WTC11 (cell line): ENCODE data around the gene CEP250.

Source experiments
- CTCF ChIP-seq: fragments of 200-600 bp; IDR thresholded peaks from 2 replicates; pipeline ENCODE4 v1.8.0; 2022; ENCODE audit warnings: antibody characterized with exemption
- EMX1 ChIP-seq: fragments of 250-450 bp; sonication (Bioruptor Pico); IDR thresholded peaks from 2 replicates; pipeline ENCODE4 v1.8.0; 2021; ENCODE audit warnings: mild to moderate bottlenecking
- PRDM15 ChIP-seq: sonication (generic); formaldehyde crosslinking; IDR thresholded peaks from 2 replicates; pipeline ENCODE4 v1.8.0; 2022; ENCODE audit warnings: missing genetic modification reagents
- ZNF281 ChIP-seq: sonication (generic); formaldehyde crosslinking; IDR thresholded peaks from 2 replicates; pipeline ENCODE4 v1.8.0; 2023; ENCODE audit warnings: mild to moderate bottlenecking, missing genetic modification reagents

- TF ChIP-seq ZNF281 (CRISPR knock-in tag), result no peak
- no peak for TF ChIP-seq EMX1 (CRISPR knock-in tag)
- no peak for TF ChIP-seq CTCF
- TF ChIP-seq PRDM15 (CRISPR knock-in tag), result no peak
Measured at GRCh38 chr20:35504751-35505150, 49.4 kb downstream of the CEP250 start.
